ENCODE results near the gene UNC13B. TPM values are rescaled to one million over a fixed set of nuclear protein-coding genes. Genes with fewer than 3 reads are reported as not detected.

Gene UNC13B
- total RNA-seq, 1 experiment from 2014 or later = 17.6 TPM

DNA sequence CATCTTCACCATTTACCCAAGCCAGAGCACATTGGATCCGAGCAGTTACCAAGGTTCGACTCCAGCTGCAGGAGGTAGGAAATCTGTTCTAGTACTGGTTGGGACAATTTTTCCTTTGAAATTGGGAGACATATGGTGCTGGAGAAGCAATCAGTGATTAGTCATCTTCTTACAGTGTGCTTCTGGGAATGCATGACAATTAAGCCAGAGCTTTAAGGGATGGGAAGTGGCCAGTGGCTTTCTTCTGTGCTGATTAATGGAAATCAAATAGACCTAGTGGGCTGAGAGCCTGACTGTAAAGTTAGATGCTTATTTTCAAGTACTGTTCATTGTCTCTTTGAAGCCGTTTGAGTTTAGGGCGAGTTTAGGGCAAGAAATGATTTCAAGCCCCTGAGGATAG is 152.1 kb downstream of the UNC13B start (continued):
- TF ChIP-seq, protein P1, sequence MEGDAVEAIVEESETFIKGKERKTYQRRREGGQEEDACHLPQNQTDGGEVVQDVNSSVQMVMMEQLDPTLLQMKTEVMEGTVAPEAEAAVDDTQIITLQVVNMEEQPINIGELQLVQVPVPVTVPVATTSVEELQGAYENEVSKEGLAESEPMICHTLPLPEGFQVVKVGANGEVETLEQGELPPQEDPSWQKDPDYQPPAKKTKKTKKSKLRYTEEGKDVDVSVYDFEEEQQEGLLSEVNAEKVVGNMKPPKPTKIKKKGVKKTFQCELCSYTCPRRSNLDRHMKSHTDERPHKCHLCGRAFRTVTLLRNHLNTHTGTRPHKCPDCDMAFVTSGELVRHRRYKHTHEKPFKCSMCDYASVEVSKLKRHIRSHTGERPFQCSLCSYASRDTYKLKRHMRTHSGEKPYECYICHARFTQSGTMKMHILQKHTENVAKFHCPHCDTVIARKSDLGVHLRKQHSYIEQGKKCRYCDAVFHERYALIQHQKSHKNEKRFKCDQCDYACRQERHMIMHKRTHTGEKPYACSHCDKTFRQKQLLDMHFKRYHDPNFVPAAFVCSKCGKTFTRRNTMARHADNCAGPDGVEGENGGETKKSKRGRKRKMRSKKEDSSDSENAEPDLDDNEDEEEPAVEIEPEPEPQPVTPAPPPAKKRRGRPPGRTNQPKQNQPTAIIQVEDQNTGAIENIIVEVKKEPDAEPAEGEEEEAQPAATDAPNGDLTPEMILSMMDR (IDR thresholded peaks at IDR 0.05 in 2 of 3, conservative IDR thresholded peaks at IDR 0.05 in 1 of 3; ENCODE audit: borderline replicate concordance in 1 of 3, insufficient read depth in 1 of 3, low read depth in 2 of 3, low read length in 2 of 3) = no peak
- TF ChIP-seq SRF (IDR thresholded peaks at IDR 0.05; ENCODE audit: low read depth) (no peak), ZFX (IDR thresholded peaks at IDR 0.05) (no peak), ZNF274 (IDR thresholded peaks at IDR 0.05; ENCODE audit: low read depth, low read length) (no peak), JUND (IDR thresholded peaks at IDR 0.05) (no peak), TCF7L2 (IDR thresholded peaks at IDR 0.05; ENCODE audit: borderline replicate concordance, extremely low read depth, insufficient read depth, insufficient read length) (no peak)

DNA sequence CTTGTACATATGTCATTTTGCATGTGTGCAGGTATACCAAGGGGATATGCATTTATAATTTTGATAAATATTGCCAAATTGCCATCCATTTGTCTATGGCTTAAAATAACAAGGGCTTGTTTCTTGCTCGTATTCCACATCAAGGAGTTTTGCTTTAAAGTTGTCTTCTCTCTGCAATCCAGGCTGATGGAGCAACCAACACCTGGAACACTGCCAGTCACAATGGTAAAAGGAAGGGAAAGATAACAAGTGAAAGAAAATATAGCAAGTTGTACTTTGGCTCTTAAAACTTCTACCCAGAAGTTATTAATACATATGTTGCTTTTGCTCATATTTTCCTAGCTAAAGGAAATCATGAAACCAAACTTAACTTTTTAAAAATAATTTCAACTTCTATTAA is 156.9 kb downstream of the UNC13B start:
- RAD21 ChIA-PET (ENCODE audit: low non-redundant PET in 1 of 2, low total read pairs in 2 of 2, uncharacterized antibody in 2 of 2, unreplicated experiment in 2 of 2) = no interaction called here
- Histone ChIP-seq H3K4me1 (ENCODE audit: control insufficient read depth in 1 of 2, insufficient read depth in 2 of 2, low read length in 2 of 2) (no peaks in the 10 kb centered on the region), H2AFZ (ENCODE audit: low read depth, low read length, poor library complexity, severe bottlenecking) (no peak overlapping the region), H3K27ac (ENCODE audit: low read depth, low read length) (no peak overlapping the region), H3K27me3 (ENCODE audit: insufficient read depth, low read length) (no peaks in the 10 kb centered on the region), H3K4me2 (ENCODE audit: low read length) (no peak overlapping the region), H3K79me2 (ENCODE audit: insufficient read depth, low read length) (no peaks in the 10 kb centered on the region), H3K9me2 (ENCODE audit: insufficient read depth) (no peaks in the 10 kb centered on the region), H3K36me3 (ENCODE audit: control insufficient read depth in 1 of 2, insufficient read depth in 2 of 2, low read length in 2 of 2) (no peaks in the 10 kb centered on the region), H3K9me3 (ENCODE audit: control insufficient read depth in 1 of 2, insufficient read depth in 1 of 2, low read depth in 1 of 2, low read length in 2 of 2) (no peaks in the 10 kb centered on the region), H3K9ac (ENCODE audit: low read length) (no peak overlapping the region), H3K4me3 (replicated peaks in 1 of 2; ENCODE audit: low read depth in 1 of 2, low read length in 2 of 2) (no peak overlapping the region), H4K20me1 (ENCODE audit: insufficient read depth) (no peaks in the 10 kb centered on the region)
- no TSS peak for BruUV-seq (replicated peaks)
- DNase-seq (ENCODE audit: low read depth, low spot score) (no peak), ATAC-seq (no peak)
- POLR2A ChIA-PET = no interaction called here
- intact Hi-C loops (cut with micrococcal nuclease) = no loop called here
- TF ChIP-seq YY1 (IDR thresholded peaks at IDR 0.05; ENCODE audit: extremely low read depth, insufficient replicate concordance, low read depth, low read length) = no peak
- TF ChIP-seq ZNF274 (IDR thresholded peaks at IDR 0.05; ENCODE audit: low read depth, low read length) = no peak
- TF ChIP-seq ELF1 (IDR thresholded peaks at IDR 0.05; ENCODE audit: borderline replicate concordance, low read depth) = no peak
- no peak for TF ChIP-seq ZFX (IDR thresholded peaks at IDR 0.05)
- no peak for TF ChIP-seq RAD21 (IDR thresholded peaks at IDR 0.05; ENCODE audit: low read depth)
- TF ChIP-seq, protein P2, sequence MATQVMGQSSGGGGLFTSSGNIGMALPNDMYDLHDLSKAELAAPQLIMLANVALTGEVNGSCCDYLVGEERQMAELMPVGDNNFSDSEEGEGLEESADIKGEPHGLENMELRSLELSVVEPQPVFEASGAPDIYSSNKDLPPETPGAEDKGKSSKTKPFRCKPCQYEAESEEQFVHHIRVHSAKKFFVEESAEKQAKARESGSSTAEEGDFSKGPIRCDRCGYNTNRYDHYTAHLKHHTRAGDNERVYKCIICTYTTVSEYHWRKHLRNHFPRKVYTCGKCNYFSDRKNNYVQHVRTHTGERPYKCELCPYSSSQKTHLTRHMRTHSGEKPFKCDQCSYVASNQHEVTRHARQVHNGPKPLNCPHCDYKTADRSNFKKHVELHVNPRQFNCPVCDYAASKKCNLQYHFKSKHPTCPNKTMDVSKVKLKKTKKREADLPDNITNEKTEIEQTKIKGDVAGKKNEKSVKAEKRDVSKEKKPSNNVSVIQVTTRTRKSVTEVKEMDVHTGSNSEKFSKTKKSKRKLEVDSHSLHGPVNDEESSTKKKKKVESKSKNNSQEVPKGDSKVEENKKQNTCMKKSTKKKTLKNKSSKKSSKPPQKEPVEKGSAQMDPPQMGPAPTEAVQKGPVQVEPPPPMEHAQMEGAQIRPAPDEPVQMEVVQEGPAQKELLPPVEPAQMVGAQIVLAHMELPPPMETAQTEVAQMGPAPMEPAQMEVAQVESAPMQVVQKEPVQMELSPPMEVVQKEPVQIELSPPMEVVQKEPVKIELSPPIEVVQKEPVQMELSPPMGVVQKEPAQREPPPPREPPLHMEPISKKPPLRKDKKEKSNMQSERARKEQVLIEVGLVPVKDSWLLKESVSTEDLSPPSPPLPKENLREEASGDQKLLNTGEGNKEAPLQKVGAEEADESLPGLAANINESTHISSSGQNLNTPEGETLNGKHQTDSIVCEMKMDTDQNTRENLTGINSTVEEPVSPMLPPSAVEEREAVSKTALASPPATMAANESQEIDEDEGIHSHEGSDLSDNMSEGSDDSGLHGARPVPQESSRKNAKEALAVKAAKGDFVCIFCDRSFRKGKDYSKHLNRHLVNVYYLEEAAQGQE (IDR thresholded peaks at IDR 0.05; ENCODE audit: low read depth) = no peak
- TF ChIP-seq JUND (IDR thresholded peaks at IDR 0.05) = no peak
- TF ChIP-seq, protein P3, sequence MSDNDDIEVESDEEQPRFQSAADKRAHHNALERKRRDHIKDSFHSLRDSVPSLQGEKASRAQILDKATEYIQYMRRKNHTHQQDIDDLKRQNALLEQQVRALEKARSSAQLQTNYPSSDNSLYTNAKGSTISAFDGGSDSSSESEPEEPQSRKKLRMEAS (IDR thresholded peaks at IDR 0.05) = no peak
- no peak for TF ChIP-seq SP1 (IDR thresholded peaks at IDR 0.05; ENCODE audit: low read depth)
- no peak for TF ChIP-seq POLR2AphosphoS5 (IDR thresholded peaks at IDR 0.05; ENCODE audit: low read depth, low read length)
- TF ChIP-seq, protein P4, sequence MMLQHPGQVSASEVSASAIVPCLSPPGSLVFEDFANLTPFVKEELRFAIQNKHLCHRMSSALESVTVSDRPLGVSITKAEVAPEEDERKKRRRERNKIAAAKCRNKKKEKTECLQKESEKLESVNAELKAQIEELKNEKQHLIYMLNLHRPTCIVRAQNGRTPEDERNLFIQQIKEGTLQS (IDR thresholded peaks at IDR 0.05) = no peak
- no peak for TF ChIP-seq SRF (IDR thresholded peaks at IDR 0.05; ENCODE audit: low read depth)
- no peak for TF ChIP-seq SIN3A (IDR thresholded peaks at IDR 0.05; ENCODE audit: low read depth)
- TF ChIP-seq CBX3 (IDR thresholded peaks at IDR 0.05; ENCODE audit: low read depth) = no peak
- TF ChIP-seq POLR2A (IDR thresholded peaks at IDR 0.05; ENCODE audit: borderline replicate concordance, extremely low read depth, insufficient read depth, insufficient read length) = no peak
- no peak for TF ChIP-seq FOSL1 (IDR thresholded peaks at IDR 0.05; ENCODE audit: low read depth)
- no peak for TF ChIP-seq EGR1 (IDR thresholded peaks at IDR 0.05; ENCODE audit: low read depth)
- TF ChIP-seq TCF7L2 (IDR thresholded peaks at IDR 0.05; ENCODE audit: borderline replicate concordance, extremely low read depth, insufficient read depth, insufficient read length) = no peak
- TF ChIP-seq EZH2phosphoT487 (IDR thresholded peaks at IDR 0.05; ENCODE audit: borderline replicate concordance) = no peak
- CTCF ChIA-PET = no interaction called here
